ENCODE results near the gene VLDLR.
A peak's percentile ranks its signal among the peaks of the same experiment; 100 is the strongest.
"Not testable (repeated sequence)": the region's sequence is repeated elsewhere in the genome, so short reads cannot be mapped to it uniquely, and the experiment has no call there.

VLDLR gene

GRCh38 chr9:2662496-2662895 lies 40.9 kb downstream of the VLDLR start:
- no peak for DNase-seq (ENCODE audit: low spot score)
- FAIRE-seq = no peak

DNA sequence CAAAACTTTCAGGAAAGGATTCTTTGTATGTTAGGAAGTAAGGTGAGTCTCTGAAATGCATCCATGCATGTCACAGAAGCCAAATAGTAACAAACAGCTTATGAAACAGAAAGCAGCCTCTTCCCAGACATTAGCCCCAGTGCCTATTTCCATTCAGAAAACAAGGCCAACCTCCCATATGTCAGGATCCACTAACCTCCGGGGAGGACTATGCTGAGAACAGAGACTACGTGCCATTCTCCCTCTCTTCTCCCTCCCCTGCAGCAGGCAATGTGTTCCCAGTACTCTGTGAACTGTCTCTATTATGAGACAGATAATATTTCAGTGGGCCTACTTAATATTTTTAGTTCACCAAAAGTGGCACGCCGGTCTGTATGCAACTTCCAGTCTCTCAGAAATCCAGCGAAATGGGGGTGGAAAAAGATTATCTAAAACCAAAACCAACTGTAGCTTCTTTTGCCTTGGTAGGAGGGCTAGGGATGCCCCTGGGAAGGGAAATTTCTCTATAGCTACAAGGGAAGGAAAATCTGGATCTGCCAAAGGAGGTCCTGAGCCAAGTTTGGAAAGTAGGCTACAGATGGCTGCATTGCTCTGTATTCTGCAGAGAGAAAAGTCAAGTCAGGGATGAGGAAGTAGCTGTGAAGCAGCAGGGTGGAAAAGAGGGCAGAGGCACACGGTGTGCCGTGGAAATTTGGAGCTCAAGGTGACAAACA lies 42.0 kb downstream of the VLDLR start:
- no peak for DNase-seq (ENCODE audit: low spot score)
- no peak for FAIRE-seq

- FAIRE-seq = no peak
- no peak for DNase-seq (ENCODE audit: low spot score)
These were observed 42.8 kb downstream of the VLDLR start for GRCh38 chr9:2664174-2665065.

- no peak for DNase-seq (ENCODE audit: low spot score)
- no peak for FAIRE-seq
These were observed 45.0 kb downstream of the VLDLR start for GRCh38 chr9:2666569-2666968.

DNA sequence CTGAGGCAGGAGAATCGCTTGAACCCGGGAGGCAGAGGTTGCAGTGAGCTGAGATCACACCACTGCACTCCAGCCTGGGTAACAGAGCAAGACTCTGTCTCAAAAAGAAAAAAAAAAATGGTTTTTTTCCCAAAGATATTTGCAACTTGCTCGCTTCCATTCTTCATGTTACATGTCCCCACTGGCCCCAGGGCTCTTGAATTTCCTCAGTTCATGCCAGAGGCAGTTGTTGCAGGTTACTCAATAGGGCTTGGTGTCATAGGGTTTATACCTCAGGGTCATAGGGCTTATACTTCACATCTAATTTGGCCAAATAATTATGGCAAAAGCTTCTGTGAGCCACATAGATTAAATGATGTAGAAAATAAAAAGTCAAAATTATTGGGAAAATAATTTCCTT lies 51.6 kb downstream of the VLDLR start:
- FAIRE-seq = no peak
- DNase-seq (ENCODE audit: low spot score) = no peak

DNA sequence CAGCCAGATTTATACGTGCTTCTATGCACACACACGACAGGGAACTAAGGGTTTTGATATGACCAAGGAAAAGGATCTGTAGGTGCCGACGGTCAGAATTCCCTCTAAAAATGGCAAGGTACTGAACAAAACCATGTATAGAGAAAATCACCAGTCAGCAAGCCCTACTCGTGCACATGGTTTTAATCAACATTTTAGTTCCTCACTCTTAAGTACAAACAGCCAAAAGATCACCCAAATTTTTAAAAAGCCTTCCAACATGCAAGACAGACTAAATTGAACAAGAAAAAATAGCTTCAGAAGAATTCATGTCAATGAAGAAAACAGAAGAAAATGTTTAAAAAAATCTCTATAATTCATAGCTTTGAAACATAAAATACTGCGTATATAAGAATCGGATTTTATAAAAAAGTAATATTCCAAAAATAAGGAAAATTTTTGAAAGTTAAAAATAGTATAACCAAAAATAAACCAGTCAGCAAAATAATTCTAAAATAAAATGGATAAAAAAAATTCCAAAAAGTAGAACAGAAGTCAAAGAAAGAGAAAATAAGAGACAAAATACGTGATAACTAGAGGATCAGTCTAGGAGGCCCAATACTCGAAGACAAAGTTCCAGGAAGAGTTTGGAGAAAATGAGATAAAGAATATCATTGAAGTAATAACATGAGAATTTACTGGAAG lies 52.7 kb downstream of the VLDLR start:
- FAIRE-seq (peak; percentile 46), DNase-seq (ENCODE audit: low spot score) (no peak)

DNA sequence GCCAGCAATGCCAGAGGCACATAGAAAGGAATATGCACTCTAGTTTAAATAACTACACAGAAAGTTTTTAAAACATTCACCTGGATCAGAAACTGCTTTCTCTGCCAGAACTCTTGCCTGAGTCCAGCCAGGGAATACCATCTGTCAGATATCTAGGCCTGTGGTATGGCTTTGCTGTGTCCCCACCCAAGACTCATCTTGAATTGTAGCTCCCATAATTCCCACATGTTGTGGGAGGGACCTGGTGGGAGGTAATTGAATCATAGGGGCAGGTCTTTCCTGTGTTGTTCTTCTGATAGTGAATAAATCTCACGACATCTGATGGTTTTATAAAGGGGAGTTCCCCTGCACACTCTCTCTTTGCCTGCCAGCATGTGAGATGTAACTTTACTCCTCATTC lies 54.2 kb downstream of the VLDLR start:
- FAIRE-seq (no peak), DNase-seq (ENCODE audit: low spot score) (no peak)

DNA sequence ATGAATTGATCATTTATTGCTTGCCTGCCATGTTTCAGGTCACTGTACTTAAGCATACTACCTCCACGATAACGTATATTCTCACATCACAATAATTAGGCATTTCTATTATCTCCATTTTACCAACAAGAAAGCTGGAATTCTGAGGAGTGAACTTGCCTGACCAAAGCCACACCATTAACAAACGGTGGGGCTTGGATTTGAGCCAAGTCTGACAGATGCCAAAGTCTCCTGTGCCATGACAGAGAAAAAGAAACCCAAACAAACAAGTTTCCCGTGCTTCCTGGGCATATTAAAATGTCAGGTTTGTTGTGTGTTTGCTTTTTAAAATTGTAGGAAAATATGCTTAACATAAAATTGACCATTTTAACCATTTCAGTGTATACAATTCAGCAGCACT lies 54.9 kb downstream of the VLDLR start:
- FAIRE-seq (no peak), DNase-seq (ENCODE audit: low spot score) (no peak)

DNA sequence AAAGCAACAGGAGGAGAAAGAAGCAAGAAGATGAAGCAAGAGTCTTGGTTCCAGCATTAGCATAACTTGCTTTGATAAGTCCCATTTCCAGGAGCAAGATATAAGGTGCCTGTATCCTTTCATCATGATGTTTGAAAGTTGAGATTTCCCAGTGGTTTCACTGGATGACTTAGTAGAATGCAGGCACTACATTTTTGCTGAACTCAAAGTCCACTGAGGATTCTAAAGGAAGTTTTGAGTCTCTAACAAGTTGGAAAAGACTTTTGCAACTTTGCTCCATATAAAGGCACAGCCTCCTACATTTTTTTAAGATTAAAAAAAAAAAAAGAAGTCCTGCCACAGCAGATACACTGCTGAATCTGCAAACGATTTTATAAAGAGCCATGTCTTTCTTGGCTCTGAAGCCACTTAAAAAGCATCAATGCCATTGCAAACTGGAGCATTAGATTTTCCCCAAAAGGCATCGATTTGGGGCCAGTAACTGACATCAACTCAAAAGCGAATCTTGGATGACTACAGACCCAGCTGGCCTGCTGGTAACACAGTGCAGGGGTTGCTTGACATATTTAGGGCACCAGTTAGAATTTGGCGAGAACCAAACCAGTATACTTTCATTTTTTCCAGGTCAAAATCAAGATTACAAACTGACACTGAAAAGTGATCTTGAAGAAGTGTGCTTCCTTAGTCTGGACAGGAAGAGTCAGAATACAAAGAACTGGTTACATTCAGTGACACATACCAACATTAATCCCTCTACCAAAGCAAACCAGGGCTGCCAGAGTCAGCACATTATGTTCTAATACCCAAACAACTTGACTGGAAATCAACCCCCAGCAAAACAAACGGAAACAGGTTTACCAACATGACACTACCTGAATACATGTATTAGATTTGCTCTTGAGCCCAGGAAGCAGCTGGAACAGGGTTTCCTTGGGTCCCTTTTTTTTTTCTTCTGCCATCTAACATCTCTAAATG lies 56.6 kb downstream of the VLDLR start:
- no peak for FAIRE-seq
- no peak for DNase-seq (ENCODE audit: low spot score)

DNA sequence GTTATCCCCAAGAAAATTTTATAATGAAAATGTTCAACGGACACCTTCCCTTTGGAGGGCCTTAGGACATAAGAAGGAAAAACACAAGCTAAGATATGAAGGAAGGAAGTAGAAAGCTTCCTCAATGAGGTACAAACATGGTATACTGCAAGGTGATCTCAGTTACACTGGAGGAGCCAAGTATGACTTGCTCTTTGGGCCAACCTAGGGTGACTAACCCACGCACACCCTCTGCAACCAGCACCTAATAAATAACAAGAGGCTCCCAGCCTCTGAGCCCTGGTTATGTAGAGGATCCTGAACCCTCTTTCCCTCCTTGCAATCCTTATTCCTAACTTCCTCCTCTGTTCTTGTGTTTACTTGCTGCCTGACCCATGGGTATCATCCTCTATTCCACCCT lies 57.4 kb downstream of the VLDLR start:
- FAIRE-seq (no peak), DNase-seq (ENCODE audit: low spot score) (no peak)

DNA sequence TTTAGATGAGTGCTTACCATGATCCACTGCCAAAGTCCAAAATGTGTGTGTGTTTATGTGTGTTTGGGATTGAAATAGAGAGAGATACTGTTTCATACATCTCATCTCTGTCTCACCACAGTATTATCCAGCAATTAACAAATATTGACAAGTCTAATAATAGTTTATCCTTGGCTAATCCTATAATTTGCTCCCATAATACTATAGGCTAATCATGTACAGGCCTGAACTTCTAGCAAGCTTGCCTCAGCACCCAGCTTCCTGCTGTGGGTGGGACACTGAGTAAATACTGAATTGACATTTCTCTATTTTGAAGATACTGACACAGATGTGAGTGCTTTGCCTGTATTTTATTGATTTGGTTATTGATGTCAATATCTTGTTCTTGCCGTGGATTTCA lies 60.4 kb downstream of the VLDLR start:
- DNase-seq (ENCODE audit: low spot score) (no peak), FAIRE-seq (no peak)

- no peak for FAIRE-seq
- no peak for DNase-seq (ENCODE audit: low spot score)
These were observed 65.3 kb downstream of the VLDLR start for GRCh38 chr9:2686911-2687310.

GRCh38 chr9:2688636-2689035 lies 67.0 kb downstream of the VLDLR start:
- DNase-seq (ENCODE audit: low spot score) (no peak), FAIRE-seq (no peak)

DNA sequence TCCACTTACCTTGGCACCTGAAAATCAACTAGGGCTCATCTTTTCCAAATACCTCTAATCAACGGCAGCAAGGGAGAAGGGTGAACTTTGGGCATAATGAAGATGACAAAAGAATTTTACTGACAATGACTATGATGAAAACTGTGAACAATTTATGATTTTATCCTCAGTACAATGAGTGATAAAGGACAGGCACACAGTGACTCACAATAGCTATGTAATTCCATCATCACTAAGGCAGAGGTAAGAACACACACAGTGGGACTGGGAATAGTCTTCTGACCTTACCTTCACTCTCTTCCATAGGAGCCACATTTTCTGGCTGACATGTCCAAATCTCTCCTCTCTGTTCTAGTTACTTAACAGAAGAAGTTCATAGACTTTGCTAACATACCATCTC lies 69.6 kb downstream of the VLDLR start:
- no peak for FAIRE-seq
- no peak for DNase-seq (ENCODE audit: low spot score)

DNA sequence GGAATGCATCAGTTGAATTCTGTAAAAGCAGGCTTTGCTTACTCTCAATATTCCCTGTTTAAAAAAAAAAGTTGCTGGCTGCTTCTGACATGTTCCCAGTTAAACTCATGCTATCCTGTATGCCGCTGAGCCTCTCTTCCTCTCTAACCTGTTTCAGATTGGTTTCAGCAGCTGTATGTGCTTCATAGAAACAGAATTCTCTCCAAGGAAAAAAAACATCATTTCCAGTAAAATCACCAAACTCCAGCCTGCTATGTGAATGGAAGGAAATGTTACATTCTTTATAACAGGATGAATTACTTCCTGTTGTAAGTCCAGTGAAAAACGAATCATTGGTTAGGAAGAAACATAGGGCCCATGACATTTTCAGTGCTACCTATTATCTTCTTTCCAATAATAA lies 70.0 kb downstream of the VLDLR start:
- DNase-seq (ENCODE audit: low spot score) = no peak
- FAIRE-seq = no peak

- DNase-seq (ENCODE audit: low spot score) (no peak), FAIRE-seq (no peak)
These were observed 71.5 kb downstream of the VLDLR start for GRCh38 chr9:2693056-2693455.

- no peak for FAIRE-seq
- no peak for DNase-seq (ENCODE audit: low spot score)
These were observed 75.9 kb downstream of the VLDLR start for GRCh38 chr9:2697492-2697891.

DNA sequence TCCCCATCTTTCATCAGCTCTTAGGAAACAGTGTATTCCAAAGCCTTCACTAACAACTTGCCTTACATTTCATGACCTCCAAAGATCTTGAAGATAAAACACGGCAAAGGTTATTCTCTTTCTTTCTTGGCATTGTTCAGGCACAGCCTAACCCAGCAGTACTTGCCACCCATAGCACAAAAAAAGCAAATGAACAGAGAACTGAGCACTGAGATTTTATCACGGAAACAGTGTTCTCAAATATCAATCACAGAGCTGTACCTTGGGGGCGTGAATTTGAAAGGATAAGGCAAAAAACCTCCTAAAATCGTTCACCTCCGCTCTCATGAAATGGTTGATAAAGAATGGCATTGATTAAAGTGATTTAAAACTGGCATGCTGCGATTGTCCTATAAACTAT lies 78.8 kb downstream of the VLDLR start:
- FAIRE-seq = no peak
- no peak for DNase-seq (ENCODE audit: low spot score)

GRCh38 chr9:2700909-2701550 lies 79.4 kb downstream of the VLDLR start:
- no peak for DNase-seq (ENCODE audit: low spot score)
- no peak for FAIRE-seq

GRCh38 chr9:2704504-2704903 lies 82.9 kb downstream of the VLDLR start:
- FAIRE-seq (no peak), DNase-seq (ENCODE audit: low spot score) (no peak)

DNA sequence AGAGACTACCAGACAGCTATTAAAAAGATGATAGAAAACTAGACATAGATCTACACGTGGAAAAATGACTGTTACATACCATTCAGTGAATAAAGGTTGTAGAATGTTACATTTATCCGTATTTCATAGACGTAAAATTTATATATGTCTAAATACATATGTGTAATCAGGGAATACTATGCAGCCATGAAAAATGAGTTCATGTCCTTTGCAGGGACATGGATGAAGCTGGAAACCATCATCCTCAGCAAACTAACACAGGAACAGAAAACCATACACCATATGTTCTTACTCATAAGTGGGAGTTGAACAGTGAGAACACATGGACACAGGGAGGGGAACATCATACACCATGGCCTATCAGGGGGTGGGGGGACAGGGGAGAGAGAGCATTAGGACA lies 85.7 kb downstream of the VLDLR start:
- not testable (repeated sequence) for FAIRE-seq; DNase-seq (ENCODE audit: low spot score)

Data from RCC 7860 (cell line).